SU-DHL-6 (cell line): ENCODE data around the gene TANC2.
A peak's percentile ranks its signal among the peaks of the same experiment; 100 is the strongest.

Source experiments
- H2AFZ ChIP-seq: fragments of 200-600 bp; sonication (generic); 2 replicates; pipeline ENCODE4 v1.6.1; 2014; ENCODE audit warnings: low read depth, mild to moderate bottlenecking, moderate library complexity, mixed read lengths, antibody characterized with exemption, low read length; ENCODE audit not compliant: severe bottlenecking
- H3F3A ChIP-seq: fragments of 200-600 bp; shearing (Covaris generic); 2 replicates; pipeline ENCODE4 v1.6.0; 2016; ENCODE audit warnings: antibody characterized with exemption, mild to moderate bottlenecking; ENCODE audit not compliant: insufficient read depth
- H3K27ac ChIP-seq: fragments of 200-600 bp; sonication (generic); 2 replicates; pipeline ENCODE4 v1.5.1; 2016; ENCODE audit warnings: low read depth, mild to moderate bottlenecking, low read length, moderate library complexity, mixed read lengths
- H3K27me3 ChIP-seq: fragments of 200-600 bp; sonication (generic), shearing (Covaris generic); 2 replicates; pipeline ENCODE4 v1.6.0; 2014; ENCODE audit warnings: mild to moderate bottlenecking, low read length
- H3K36me3 ChIP-seq: fragments of 200-600 bp; sonication (generic); 2 replicates; pipeline ENCODE4 v1.6.1; 2014; ENCODE audit warnings: mild to moderate bottlenecking, low read length, mixed read lengths
- H3K4me2 ChIP-seq: fragments of 300-600, 200-600 bp; shearing (Covaris generic), sonication (generic); 2 replicates; pipeline ENCODE4 v1.6.0; 2014; ENCODE audit warnings: low read length, low read depth, mild to moderate bottlenecking; ENCODE audit not compliant: poor library complexity, severe bottlenecking
- H3K4me3 ChIP-seq: fragments of 200-600 bp; sonication (generic); 2 replicates; pipeline ENCODE4 v1.5.1; 2014; ENCODE audit warnings: antibody characterized with exemption, low read length, mild to moderate bottlenecking, mixed read lengths; ENCODE audit not compliant: insufficient read depth, poor library complexity, severe bottlenecking
- H3K79me2 ChIP-seq: fragments of 200-600 bp; sonication (generic); 2 replicates; pipeline ENCODE4 v1.6.1; 2014; ENCODE audit warnings: mild to moderate bottlenecking, low read length, moderate library complexity; ENCODE audit not compliant: insufficient read depth
- H3K9ac ChIP-seq: fragments of 200-600 bp; sonication (generic); 2 replicates; pipeline ENCODE4 v1.7.0; 2014; ENCODE audit warnings: mild to moderate bottlenecking, low read length
- H3K9me2 ChIP-seq: fragments of 200-600 bp; sonication (generic); replicated peaks from 2 replicates; pipeline ENCODE4 v1.6.1; 2014; ENCODE audit warnings: low read length; ENCODE audit not compliant: insufficient read depth
- H3K9me3 ChIP-seq: fragments of 200-600 bp; sonication (generic); 2 replicates; pipeline ENCODE4 v1.6.1; 2014; ENCODE audit warnings: low read length, mixed read lengths; ENCODE audit not compliant: insufficient read depth
- H4K20me1 ChIP-seq: fragments of 200-600 bp; sonication (generic); 2 replicates; pipeline ENCODE4 v1.6.1; 2014; ENCODE audit warnings: low read depth, mild to moderate bottlenecking, antibody characterized with exemption, low read length, moderate library complexity, mixed read lengths
- EZH2phosphoT487 ChIP-seq: fragments of 200-600 bp; sonication (generic), shearing (Covaris generic); conservative IDR thresholded peaks from 2 replicates; pipeline ENCODE4 v1.6.1; 2018; ENCODE audit warnings: mild to moderate bottlenecking, antibody characterized with exemption, low read length, moderate library complexity, mixed read lengths
- TF ChIP-seq, protein P1 (sequence below): fragments of 200-600 bp; sonication (generic); IDR thresholded peaks from one replicate; pipeline ENCODE4 v1.5.1; 2017; ENCODE audit warnings: antibody characterized with exemption, mild to moderate bottlenecking, low read length, moderate library complexity; ENCODE audit not compliant: insufficient read depth, poor library complexity, severe bottlenecking

Gene TANC2

DNA sequence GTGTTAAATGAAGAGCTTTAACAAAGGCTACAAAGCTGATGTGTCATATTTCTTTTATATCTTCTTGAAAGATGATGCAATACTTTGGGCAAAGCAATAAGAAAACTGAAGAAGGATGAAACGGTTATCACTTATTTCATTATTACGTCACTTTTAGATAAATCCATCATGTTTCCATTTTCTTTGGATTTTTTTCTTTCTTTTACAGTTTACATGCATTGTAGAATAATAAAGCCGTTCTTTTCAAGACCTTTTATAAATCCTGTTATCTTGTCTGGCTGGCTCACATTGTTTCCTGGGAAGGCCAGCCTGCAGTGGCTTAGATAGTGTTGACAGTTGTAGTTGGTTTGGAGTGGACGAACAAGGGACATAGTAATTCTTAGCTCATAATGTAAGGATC lies 28.9 kb downstream of the TANC2 start:
- Histone ChIP-seq H3K9me2 (no peaks in the 10 kb centered on the region), H3K36me3 (no peaks in the 10 kb centered on the region), H3K4me2 (no peak overlapping the region)

DNA sequence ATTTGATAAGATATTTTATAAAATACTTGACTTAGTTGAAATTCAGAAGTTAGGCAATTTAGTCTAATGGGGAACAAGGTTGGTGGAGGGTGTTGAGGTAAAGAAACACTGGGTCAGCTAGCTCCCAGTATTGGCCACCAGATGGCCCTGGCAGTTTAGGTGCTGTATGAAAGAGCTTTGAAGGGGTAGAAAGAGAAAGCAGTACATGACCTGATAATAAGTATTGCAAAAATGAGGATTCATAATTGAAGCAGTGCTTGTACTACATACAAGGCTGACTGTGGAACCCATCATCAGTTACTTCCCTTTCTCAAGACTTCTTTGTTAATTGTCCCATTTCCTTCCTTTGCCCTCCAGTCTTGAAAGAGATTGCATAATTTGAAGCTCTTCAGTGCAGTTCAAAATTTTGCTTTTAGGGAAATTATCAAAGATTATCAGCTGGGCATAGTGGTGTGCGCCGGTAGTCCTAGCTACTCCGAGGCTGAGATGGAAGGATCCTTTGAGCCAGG lies 29.4 kb downstream of the TANC2 start:
- TF ChIP-seq, protein P1, sequence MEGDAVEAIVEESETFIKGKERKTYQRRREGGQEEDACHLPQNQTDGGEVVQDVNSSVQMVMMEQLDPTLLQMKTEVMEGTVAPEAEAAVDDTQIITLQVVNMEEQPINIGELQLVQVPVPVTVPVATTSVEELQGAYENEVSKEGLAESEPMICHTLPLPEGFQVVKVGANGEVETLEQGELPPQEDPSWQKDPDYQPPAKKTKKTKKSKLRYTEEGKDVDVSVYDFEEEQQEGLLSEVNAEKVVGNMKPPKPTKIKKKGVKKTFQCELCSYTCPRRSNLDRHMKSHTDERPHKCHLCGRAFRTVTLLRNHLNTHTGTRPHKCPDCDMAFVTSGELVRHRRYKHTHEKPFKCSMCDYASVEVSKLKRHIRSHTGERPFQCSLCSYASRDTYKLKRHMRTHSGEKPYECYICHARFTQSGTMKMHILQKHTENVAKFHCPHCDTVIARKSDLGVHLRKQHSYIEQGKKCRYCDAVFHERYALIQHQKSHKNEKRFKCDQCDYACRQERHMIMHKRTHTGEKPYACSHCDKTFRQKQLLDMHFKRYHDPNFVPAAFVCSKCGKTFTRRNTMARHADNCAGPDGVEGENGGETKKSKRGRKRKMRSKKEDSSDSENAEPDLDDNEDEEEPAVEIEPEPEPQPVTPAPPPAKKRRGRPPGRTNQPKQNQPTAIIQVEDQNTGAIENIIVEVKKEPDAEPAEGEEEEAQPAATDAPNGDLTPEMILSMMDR: peak; percentile 20
- TF ChIP-seq EZH2phosphoT487: no peak
- no peaks in the 10 kb centered on the region for H3K27me3 ChIP-seq
- no peak overlapping the region for H2AFZ ChIP-seq
- no peaks in the 10 kb centered on the region for H3K79me2 ChIP-seq
- H3K36me3 ChIP-seq: no peaks in the 10 kb centered on the region
- no peaks in the 10 kb centered on the region for H3K9me2 ChIP-seq
- no peaks in the 10 kb centered on the region for H3F3A ChIP-seq
- H3K4me2 ChIP-seq: no peak overlapping the region
- H3K9me3 ChIP-seq: no peaks in the 10 kb centered on the region
- no peak overlapping the region for H3K27ac ChIP-seq
- H3K4me3 ChIP-seq: no peak overlapping the region
- H3K9ac ChIP-seq: no peak overlapping the region
- H4K20me1 ChIP-seq: no peaks in the 10 kb centered on the region

More for the DNA sequence above, 28.9 kb downstream of the TANC2 start:
- Histone ChIP-seq H2AFZ (no peak overlapping the region), H3K79me2 (no peaks in the 10 kb centered on the region), H3K9ac (no peak overlapping the region), H3K27ac (no peak overlapping the region), H3K4me3 (no peak overlapping the region), H3K27me3 (no peaks in the 10 kb centered on the region), H3K9me3 (no peaks in the 10 kb centered on the region), H4K20me1 (no peaks in the 10 kb centered on the region), H3F3A (no peaks in the 10 kb centered on the region)
- no peak for TF ChIP-seq EZH2phosphoT487
- TF ChIP-seq, protein P1: no peak

DNA sequence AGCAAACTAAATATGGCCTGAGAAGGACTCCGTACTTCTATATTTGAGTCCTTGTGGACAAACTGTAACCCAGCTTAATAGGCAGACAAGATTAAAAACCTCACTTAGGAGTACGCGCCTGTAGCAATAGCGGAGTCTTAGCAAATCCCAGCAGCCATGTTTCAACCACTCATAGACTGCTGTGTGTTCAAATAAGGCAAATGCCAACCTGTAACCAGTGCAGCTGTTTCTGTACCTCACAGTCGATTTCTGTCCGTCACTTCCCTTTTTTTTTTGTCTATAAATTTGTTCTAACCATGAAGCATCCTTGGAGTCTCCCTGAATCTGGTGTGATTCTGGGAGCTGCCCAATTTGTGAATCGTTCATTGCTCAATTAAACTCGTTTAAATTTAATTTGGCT lies 30.2 kb downstream of the TANC2 start:
- no peaks in the 10 kb centered on the region for H4K20me1 ChIP-seq
- H3K27ac ChIP-seq: no peak overlapping the region
- H3K9ac ChIP-seq: no peak overlapping the region
- no peaks in the 10 kb centered on the region for H3K9me3 ChIP-seq
- no peaks in the 10 kb centered on the region for H3K27me3 ChIP-seq
- no peaks in the 10 kb centered on the region for H3K79me2 ChIP-seq
- no peak overlapping the region for H2AFZ ChIP-seq
- no peaks in the 10 kb centered on the region for H3F3A ChIP-seq
- H3K4me2 ChIP-seq: no peak overlapping the region
- no peaks in the 10 kb centered on the region for H3K9me2 ChIP-seq
- TF ChIP-seq EZH2phosphoT487: no peak
- TF ChIP-seq, protein P1: no peak
- no peak overlapping the region for H3K4me3 ChIP-seq
- no peaks in the 10 kb centered on the region for H3K36me3 ChIP-seq

DNA sequence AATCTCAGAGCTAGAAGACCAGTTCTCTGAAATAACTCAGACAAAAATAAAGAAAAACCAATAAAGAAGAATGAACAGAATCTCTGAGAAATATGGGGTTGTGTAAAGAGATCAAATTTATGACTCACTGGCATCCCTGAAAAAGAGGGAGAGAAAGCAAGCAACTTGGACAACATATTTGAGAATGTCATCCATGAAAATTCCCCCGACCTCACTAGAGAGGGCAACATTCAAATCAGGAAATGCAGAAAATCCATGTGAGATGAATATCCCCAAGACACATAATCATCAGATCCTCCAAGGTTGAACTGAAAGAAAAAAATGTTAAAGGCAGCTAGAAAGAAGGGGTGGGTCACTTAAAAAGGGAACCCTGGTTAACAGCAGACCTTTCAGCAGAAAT lies 32.1 kb downstream of the TANC2 start:
- no peak overlapping the region for H2AFZ ChIP-seq
- no peaks in the 10 kb centered on the region for H3K79me2 ChIP-seq
- H3K27me3 ChIP-seq: no peaks in the 10 kb centered on the region
- H3K9ac ChIP-seq: no peak overlapping the region
- no peaks in the 10 kb centered on the region for H3K9me3 ChIP-seq
- H3K4me2 ChIP-seq: no peak overlapping the region
- H3K4me3 ChIP-seq: no peak overlapping the region
- H3K36me3 ChIP-seq: no peaks in the 10 kb centered on the region
- H3K27ac ChIP-seq: no peak overlapping the region
- no peaks in the 10 kb centered on the region for H3K9me2 ChIP-seq
- no peak for TF ChIP-seq EZH2phosphoT487
- TF ChIP-seq, protein P1: no peak
- no peaks in the 10 kb centered on the region for H3F3A ChIP-seq
- H4K20me1 ChIP-seq: no peaks in the 10 kb centered on the region
